NCI-H2029 treated with DMSO at 0.1 percent for 48 hours (cell line): Measurements from ENCODE around the gene B3GALT4.
"Not testable (repeated sequence)": the region's sequence is repeated elsewhere in the genome, so short reads cannot be mapped to it uniquely, and the experiment has no call there.

Source experiments
- DNase-seq: peaks from one replicate; lab custom pipeline; 2025; lab: John Stamatoyannopoulos, UW

The B3GALT4 gene, protein sequence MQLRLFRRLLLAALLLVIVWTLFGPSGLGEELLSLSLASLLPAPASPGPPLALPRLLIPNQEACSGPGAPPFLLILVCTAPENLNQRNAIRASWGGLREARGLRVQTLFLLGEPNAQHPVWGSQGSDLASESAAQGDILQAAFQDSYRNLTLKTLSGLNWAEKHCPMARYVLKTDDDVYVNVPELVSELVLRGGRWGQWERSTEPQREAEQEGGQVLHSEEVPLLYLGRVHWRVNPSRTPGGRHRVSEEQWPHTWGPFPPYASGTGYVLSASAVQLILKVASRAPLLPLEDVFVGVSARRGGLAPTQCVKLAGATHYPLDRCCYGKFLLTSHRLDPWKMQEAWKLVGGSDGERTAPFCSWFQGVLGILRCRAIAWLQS

GRCh38 chr6:33276864-33277662 lies at the start of gene B3GALT4:
TSS of gene B3GALT4 (plus strand) at chr6:33277123. CDS start at chr6:33277420, 297 bp downstream.
- DNase-seq, result no peak

DNA sequence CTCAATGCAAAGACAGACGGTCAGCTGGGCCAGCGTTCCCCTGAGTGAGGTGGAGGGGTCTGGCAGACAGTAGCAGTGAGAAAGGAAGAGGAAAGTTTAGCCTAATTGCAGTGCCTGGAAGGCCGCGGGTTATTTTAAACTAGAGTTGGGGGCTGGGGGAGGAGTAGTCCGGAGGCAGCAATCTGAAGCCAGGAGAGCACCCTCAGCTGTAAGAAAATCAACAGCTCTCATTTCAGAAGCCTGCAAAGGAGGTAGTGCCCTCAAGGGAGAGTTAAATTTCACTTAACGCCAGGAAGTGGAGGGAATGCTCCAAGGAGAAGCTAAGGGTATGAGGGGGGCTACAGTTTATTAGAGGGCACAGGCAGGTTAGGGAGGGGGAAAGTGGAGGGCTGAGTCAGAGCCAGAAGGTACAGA lies 41.7 kb upstream of the B3GALT4 start:
- no peak for DNase-seq

DNA sequence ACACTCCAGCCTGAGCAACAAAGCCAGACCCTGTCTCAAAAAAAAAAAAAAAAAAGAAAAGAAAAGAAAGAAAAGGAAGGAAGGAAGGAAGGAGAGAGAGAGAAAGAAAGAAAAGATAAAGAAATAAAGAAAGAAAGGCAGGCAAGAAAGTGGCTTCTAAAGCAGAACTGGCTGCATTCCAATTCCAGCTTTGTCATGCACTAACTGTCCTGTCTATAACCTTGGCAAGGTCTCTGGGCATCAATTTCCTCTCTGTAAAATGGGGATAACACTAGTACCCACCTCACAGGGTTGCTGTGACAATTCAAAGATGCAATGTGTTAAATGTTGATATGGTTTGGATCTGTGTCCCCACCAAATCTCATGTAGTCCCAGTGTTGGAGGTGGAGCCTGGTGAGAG lies 40.6 kb upstream of the B3GALT4 start:
- DNase-seq, result no peak

DNA sequence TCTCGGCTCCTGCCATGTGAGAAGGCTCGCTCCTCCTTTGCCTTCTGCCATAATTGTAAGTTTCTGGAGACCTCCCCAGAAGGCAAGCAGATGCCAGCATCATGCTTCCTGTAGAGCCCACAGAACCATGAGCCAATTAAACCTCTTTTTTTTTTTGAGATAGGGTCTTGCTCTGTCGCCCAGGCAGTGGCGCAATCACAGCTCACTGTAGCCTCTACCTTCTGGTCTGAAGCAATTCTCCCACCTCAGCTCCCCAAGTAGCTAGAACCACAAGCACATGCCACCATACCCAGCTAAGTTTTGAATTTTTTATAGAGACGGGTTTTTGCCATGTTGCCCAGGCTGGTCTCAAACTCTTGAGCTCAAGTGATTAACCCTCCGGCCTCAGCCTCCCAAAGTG lies 40.1 kb upstream of the B3GALT4 start:
- no peak for DNase-seq

DNA sequence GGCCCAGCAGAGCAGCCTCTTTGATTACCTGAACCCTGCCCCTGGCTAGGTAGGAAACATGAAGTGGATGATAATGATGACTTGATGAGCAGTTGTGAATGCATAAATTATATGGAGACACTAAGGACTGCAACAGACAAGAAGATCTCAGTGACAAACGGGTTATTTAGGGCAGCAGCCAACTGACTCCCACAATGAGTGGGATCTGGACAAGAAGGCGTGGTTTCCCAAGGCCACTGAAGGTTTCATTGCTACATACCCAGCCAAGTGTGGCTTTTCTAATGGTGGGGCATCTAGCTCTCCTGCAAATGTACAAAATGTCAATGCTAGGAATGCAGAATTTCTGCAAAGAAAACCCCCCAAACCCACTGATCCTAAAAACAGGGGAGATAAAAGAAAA lies 39.2 kb upstream of the B3GALT4 start:
- no peak for DNase-seq

- no peak for DNase-seq
These were observed 35.0 kb upstream of the B3GALT4 start for GRCh38 chr6:33241968-33242367.

DNA sequence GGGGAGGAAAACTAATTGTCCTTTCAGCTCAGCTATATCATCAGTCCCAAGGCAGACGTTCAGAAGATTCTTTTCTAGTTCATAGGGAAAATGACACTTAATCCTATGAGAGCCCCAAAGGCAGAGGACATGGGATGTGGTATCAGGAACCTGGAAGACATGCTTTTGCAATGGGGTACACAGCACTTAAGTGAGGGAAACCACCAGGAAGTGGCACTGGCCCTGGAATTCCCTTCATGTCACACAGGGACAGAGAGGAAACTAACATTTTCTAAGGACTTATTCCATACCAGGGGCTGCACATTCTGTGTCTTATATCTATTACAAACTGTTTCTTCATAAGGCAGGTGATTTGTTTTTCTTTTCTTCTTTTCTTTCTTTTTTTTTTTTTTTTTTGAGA lies 33.4 kb upstream of the B3GALT4 start:
- DNase-seq, result no peak

DNA sequence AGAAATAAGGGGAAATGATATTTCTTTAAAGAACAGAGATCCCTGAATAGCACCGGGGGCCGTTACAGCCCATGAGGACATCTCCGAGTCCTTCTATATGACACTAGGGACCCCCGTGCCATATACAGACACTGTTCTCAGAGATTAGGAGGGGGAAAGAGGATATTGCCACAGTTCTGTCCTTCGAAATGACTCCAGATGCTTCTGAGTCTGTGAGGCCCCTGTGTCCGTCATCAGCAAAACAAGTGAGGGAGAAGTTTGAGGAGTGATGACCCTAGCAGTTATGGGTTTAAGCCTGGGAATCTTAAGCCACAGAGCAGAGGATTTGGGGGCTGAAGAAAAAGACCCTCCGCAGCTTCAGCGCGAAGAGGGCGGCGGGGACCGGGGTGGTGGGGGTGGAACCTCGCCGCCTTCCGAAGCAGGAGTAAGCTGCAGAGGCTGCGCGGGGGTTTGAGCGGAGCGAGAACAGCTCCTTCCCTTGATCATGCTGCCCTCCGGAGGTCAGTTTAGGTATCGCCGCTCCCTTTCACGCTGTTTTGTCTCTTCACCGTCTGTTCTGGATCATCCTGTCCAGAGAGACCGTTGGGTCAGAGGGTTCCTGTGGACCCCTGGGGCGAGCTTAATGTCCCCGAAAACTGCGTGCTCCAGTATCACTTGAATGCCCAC lies 28.8 kb upstream of the B3GALT4 start:
- DNase-seq, result peak; percentile 70

DNA sequence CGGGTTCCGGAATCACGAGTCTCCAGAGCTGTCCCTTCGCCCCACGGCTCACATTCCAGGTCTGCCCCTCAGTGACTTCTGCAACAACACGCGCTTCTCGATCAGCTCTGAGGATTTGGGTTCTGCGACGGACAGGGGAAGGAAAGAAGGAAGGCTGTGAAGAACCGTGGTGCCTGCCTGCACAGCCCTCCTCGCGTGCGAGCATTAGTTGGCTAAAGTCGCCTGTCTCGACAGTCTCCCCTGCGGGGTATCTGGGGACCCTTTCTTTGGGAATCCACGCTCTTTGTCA lies 28.3 kb upstream of the B3GALT4 start:
- DNase-seq, result peak; percentile 28

- DNase-seq, result peak; percentile 95
These were observed 27.8 kb upstream of the B3GALT4 start for GRCh38 chr6:33248932-33249731.

- no peak for DNase-seq
These were observed 26.9 kb upstream of the B3GALT4 start for GRCh38 chr6:33249732-33250630.

DNA sequence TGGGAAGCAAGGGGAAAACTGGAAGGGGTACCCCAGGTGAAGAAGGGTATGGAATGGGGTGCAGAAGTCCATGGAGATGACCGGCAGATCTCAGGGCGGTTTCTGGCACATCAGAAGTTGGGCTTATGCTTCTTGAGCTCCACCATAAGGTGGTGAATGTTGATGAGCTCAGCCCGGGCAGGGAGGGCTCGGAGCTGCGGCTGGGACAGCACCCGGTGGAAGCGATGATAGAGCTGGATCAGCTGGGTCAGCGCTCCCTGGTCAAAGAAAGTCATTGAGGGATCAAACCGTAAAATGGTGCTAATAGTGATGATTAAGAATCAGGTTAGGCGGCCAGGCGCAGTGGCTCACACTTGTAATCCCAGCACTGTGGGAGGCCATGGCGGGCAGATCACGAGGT lies 26.2 kb upstream of the B3GALT4 start:
- DNase-seq, result no peak

DNA sequence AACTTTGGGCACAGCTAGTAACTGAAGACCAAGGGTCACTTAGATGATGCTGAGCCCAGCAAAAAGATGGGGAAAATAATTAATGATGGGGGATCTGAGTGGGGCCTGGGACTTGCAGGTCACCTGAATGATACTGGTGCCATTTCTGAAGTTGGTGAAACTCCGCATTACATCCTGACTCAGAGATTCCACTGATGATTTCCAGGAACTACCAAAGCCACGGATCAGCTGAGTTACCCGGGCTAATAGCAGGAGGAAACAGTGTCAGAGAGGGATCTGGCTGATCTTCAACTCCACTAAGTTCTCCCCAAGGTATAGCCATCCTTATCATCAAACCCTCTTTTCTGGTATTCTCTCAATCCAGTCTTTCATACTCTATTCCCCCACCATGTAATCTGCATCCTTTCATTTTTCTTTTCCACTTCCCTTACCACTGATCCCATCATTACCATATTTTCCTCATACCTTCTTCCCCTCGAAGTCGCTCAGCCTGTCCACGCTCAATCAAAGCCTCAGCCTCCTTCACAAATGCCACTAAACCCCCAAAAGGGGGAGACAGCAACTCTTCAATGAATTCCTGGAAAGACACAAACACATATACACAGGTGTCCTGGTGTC lies 25.4 kb upstream of the B3GALT4 start:
- DNase-seq, result no peak

DNA sequence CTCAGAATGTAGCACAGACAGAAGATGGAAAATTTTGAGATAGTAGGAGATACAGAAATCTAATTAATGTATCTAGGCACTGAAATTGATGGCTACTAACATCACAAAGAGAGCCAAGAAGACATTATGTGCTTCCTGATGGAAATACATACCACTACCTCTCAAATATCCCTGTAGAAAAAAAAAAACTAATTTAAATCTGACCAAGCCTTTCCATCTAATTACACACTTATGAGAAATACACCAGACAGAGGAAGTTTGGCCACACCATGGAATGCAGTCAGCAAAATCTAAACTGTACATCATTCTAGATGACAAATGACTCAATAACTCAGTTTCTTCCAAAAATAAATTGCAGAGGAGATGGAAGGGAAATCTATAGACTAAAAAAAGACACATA lies 24.2 kb upstream of the B3GALT4 start:
- no peak for DNase-seq

DNA sequence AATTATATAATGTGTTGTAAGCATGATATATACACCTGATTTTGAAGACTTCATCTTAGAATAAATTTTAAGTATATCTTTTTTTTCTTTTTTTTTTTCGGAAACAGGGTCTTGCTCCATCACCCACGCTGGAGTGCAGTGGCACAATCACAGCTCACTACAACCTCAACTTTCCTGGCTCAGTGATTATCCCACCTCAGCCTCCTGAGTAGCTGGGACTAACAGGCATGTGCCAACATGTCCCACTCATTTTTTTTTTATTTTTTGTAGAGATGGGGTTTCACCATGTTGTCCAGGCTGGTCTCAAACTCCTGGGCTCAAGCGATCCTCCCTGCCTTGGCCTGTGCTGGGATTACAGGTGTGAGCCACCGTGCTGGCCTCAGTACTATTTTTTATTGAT lies 22.3 kb upstream of the B3GALT4 start:
- no peak for DNase-seq

DNA sequence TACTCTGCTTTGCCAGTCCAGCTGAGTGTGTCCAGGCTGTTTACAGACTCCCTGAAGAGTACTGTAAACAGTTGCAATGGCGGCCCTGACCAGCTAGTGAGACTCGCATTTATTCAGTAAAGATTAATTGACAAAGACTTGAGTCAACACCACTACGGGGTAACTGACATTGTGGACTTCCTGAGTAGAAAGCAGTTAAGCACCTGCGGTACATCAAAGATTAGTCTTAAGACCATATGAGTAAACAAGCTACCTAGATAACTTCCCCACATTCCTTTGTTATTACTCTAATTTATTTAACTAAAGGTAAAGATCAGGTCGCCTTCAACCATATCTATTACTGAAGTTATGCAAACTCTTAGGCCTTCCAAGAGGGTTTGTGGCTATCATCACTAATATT lies 17.9 kb upstream of the B3GALT4 start:
- no peak for DNase-seq

DNA sequence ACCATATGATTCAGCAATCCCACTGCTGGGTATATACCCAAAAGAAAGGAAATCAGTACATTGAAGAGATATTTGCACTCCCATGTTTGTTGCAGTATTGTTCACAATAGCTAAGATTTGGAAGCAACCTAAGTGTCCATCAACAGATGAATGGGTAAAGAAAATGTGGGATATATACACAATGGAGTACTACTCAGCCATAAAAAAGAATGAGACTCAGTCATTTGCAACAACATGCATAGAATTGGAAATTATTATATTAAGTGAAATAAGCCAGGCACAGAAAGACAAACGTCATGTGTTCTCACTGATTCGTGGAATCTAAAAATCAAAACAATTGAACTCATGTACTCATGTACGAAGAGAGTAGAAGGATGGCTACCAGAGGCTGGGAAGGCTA lies 14.4 kb upstream of the B3GALT4 start:
- not testable (repeated sequence) for DNase-seq

DNA sequence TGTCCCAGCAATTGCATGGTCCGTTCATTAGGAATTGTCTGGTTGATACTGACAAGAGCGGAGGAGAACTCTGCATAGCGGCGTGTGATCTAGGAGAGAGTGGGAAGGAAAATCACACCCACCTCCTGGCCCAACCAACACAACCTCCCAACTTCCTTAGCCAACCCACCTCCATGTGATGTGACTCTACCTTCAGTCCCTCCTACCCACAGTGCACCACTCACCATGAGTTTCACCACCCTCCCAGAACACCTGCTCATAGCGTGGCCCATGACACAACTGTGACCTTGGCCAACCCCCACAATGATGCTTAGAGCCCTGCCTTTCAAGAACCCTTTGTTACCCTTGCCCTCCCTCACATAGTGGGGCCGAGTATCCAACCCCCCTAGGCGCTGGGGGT lies 12.9 kb upstream of the B3GALT4 start:
- DNase-seq, result no peak

DNA sequence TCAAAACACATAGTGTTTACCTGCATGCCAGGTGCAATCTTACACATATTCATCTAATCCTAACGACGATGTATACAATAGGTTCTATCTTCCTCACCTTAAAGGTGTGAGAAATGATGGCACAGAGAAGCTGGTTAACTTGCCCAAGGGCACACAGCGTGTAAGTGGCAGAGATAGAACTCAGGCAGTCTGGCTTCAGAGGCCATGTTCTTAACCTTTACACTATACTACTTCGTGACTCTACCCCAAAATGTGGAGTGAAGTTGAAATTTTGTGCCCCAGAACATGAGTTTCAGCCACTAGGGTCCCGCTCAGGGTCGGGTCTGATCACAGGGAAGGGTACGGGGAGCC lies 5.8 kb upstream of the B3GALT4 start:
- no peak for DNase-seq

DNA sequence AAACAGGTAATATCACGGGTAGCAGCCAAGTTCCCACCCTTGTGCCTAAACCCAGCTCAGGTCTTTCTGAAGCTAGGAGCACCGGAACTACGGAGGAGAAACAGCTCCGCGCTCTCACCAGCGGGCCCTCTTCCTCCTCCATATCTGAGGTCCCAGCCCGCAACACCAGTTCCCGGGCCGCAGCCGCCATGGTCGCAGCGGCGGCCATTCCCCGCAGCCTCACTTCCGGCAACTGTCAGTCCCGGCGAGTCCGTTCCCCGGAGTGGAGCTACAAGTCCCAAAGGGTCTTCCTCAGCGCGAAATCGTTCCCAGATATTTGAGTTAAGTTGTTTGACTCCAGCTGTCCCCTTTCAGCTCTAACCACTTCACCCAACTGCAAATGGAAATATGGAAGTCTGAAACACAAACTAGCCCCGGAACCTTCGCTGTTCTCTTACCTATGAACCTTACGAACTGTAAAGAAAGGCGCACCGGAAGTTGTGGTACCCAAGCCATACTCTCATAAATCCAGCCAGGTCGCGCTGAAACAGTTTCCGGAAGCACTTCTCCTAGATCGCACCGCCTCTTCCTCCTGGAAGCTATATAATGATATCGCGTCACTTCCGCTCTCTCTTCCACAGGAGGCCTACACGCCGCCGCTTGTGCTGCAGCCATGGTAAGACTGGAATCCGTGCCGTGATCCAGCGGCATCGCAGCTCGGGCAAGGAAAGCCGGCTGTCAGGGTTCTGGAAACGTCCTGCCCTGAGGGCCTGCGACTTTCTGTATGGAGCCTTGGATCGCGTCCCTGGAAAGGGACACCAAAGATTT lies 5.3 kb upstream of the B3GALT4 start, which contains the start of the genes RPS18 and VPS52:
Gene RPS18 (plus strand): TSS at position 608 of the 807 bp plus-strand sequence. CDS start 45 bp downstream, at position 653.
Gene VPS52 (minus strand): TSS at position 409 of the 807 bp plus-strand sequence. CDS start 201 bp downstream, at position 208.
- peak; percentile 98 for DNase-seq
